Measurements from ENCODE around the gene TRIM33.

TRIM33 gene

DNA sequence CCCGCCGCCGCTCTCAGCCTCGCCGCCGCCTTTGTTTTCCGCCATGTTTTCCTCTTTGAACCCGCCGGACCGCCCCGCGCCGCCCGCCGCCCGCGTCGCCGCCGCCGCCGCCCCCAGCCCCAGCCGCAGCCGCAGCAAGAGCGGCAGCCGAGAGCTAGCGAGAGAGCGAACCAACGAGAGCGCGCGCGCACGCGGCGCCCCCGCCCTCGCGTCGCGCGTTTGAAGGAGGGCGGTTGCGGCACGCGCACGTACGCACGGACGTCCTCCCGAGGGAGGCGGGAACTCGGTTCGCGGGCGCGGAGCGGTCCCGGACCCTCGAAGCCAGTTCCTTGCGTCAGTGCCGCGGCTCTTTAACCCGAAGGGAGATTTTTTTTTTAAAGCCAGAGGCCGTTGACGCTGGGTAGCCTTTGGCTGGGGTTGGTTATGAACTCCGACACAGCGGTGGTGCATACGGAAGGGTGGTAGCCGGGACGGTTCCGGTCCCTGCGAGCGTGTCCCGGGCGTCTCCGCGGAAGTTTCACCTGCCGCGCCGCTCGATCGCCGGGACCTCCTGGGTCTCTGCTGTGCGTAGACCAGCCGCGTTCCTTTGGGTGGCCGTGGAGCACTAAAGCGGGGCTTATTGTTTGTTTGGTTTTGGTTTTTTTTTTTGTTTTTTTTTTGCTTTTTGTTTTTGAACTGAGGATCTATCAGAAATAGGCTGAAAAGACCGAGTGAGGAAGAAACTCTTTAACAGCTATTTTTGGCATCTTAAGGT is at the start of gene TRIM33:
TSS of gene TRIM33 (minus strand) at position 172 of the 754 bp plus-strand sequence. CDS start at position 45, 127 bp downstream.
- peak; percentile 84 for DNase-seq

DNA sequence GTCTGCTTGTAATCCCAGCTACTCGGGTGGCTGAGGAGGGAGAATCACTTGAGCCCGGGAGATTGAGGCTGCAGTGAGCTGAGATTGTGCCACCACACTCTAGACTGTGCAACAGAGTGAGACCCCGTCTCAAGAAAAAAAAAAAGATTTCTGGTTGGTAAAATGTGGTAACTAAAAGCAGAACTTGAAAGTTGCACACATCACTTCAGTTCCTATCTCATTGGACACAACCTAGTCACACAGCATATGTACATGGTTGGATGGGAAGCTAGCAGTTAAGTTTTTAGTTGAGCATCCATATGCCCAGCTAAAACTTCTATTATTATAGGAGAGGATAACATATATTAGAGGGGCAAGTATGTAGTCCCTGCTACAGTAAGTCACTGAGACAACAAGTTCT is 48.4 kb upstream of the TRIM33 start:
- no peak for DNase-seq

DNA sequence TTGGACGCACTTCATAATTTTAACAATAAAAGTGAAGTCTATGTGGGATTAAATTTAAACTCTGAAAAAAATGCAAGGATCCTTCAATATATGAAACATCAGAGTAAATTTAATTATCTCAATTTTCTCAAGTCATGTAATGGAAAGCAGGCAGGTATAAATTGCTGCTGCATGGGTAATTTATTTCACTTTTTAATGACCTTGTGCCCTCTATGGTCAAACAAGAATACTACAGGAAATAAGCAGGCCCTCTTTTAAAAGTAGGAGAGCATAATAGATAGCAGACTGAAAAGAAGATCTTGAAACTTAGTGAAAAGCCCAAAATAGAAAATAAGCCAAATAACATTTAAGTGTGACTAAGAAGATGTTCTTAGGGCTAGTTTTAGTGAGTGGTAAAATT is 47.5 kb upstream of the TRIM33 start:
- DNase-seq, result peak; percentile 16

DNA sequence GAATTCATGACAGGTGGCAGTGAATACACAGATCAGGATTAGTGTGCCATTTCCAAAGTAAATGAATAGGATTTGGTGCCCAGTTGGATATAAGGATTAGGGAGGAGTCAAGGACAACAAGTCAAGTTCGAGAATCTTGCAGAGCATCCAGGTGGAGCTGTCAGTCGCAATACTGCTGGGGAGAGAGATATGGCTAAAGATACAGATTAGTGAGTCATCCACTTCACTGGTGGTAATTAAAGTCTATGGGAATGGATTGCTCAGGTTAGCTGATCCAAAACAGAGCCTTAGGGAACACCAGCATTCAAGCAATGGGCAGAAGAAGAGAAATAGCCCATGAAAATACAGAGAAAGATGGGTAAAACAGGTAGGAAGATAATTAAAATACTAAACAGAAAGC is 43.6 kb upstream of the TRIM33 start:
- no peak for DNase-seq

DNA sequence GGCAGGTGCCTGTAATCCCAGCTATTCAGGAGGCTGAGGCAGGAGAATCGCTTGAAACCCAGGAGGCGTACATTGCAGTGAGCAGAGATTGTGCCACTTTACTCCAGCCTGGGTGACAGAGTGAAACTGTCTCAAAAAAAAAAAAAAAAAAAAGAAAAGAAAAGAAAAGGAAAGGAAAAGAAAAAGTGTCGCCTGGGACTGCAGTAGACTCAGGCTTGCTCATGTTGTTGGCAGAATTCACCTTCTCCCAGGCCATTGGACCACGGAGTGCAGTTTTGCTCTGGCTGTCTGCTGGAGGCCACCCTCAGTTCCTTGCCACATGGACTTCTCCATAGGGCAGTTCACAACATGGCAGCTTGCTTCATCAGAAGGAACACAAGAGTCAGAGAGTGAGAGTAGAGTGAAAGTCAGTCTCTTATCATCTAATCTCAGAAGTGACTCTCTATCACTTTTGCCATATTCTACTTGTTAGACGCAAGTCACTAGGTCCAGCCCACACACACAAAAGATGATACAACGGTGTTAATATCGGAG is 41.2 kb upstream of the TRIM33 start:
- DNase-seq, result no peak

DNA sequence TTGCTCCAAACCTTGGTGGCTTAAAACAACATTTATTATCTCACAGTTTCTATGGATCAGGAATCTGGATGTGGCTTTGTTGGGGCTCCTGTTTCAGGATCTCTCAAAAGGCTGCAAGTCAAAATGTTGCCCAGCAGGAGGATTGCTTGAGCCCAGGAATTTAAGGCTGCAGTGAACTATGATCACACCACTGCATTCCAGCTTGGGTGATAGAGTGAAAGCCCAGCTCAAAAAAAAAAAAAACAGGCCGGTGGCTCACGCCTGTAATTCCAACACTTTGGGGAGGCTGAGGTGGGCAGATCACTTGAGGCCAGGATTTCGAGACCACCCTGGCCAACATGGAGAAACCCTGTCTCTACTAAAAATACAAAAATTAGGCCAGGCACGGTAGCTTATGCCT is 40.4 kb upstream of the TRIM33 start:
- DNase-seq, result no peak

DNA sequence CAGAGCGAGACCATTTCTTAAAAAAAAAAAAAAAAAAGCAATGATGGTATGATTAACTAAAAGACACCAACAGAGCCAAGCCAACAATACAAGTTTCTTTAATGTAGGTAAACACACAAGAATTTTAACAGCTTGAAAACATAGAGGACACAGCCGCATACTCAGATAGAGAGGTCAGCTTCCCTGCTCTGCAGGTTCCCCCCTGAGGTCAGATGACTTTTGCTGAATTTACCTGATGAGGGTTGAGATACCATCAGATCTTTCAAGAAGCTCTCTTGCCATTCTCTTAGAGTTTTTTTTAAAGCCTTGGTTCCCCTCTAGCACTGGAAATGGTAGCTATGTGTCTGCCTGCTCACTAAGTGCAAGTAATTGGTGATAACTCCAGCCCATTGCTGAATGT is 39.3 kb upstream of the TRIM33 start:
- no peak for DNase-seq

DNA sequence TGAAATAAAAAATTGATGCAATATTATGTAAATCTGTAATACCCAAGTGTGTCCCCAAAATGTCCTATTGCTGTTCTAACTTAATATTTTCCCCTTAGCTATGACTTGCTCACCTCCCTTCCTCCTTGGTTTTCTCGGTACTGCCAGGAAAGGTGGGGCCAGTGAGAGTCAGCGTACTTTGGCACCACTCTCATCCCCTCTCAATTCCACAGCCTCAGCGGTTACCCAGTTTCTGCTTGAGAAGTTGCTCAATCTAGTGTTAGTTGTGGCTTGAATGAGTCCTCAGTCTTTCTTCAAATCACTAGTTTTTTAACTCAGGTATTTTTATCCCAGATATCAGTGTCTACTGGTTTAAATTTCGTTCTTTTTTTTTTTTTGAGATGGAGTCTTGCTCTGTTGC is 38.1 kb upstream of the TRIM33 start:
- DNase-seq, result no peak

DNA sequence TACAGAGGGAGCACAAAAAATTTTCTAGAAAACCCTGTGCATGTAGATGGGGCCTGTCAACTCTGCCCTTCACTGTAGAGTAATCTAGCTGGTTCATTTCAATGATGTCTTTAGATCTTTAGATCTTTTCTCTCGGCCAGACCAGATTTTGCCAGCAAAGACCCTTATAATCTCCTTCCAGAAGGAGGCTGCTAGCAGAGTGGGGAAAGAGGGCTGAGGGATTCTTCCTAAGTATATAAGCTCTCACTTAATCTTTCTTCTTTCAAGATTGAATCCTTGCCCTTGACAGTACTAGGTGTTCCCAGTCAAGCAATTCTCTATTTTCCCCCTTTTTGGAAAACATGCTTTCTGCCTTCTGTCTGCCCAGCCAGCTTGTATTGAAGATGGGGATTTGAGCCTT is 36.1 kb upstream of the TRIM33 start:
- DNase-seq, result no peak

DNA sequence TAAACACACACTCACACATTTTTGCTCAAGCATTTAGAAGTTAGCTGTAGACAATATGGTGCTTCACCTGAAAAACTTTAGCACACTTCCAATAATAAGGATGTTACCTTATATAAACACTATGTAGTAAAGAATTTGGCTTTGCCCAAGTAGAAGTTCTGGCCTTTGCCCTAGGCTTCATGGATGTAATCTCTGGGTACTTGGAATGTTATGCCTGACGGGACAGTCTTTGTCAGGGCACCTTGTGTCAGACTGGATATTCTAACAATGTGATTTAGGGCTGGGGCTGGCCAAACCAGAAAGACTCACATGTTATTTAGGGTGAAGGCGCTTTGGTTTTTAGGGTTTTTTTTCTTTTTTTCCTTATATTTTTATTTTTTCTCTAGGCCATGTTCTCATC is 34.8 kb upstream of the TRIM33 start:
- no peak for DNase-seq

DNA sequence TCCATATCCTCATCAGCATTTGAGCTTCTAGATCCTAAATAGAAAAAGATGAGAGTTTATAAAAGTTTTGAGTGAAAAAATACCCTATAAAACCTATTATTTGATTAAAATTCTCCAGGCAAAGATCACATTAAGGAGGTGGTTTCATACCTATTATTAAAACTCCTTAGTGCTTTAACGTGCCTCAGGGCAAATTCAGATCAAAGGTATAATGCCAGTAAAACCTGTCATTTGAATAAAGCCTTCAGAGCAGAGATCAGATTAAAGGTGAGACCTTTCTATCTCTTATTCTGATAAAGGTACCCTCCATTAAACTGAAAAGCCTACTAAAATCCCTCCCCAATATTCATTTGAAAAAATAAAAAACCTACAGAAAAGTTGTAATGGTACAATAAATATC is 34.3 kb upstream of the TRIM33 start:
- no peak for DNase-seq

DNA sequence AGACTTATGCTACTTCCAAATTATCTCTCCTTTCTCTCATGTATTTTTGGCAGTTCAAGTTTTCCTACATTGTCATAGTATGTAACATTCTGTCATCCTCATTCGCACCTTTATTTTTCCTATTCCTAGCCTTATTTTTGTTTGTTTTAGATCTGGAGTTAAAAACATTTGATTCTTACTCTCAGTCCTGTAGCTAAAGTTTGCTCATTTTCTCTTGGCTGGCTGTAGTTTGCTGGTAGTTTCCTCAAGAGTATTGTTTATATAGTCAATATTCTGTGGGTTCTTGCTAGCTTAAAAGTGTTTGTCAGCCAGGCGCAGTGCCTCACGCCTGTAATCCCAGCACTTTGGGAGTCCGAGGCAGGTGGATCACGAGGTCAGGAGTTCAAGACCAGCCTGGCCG is 29.8 kb upstream of the TRIM33 start:
- DNase-seq, result no peak

DNA sequence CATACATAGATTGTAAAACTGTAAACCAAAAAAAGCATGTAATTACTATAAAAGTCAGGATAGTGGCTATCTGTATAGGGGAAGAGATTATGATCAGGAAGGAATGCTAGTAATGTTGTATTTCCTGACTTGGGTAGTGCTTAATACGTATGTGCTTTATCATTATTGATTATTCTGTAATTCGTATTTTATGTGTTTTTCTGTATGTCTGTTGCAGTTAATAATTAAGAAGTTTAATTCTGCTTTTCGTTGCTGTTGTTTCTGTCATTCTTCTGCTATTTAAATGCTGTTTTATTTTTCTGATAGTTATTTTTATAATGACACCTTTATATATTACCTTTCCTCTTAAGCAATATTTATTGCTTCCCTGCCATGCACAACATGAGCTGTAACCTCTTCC is 29.3 kb upstream of the TRIM33 start:
- DNase-seq, result no peak

DNA sequence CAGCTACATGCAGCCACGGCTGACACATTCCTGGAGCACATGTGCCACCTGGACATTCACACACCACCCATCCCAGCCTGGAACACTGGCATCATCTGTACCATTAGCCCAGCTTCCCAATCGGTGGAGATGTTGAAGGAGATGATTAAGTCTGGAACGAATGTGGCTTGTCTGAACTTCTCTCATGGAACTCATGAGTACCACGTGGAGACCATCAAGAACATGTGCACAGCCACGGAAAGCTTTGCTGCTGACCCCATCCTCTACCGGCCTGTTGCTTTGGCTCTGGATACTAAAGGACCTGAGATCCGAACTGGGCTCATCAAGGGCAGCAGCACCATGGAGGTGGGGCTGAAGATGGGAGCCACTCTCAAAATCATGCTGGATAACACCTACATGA is 25.0 kb upstream of the TRIM33 start:
- DNase-seq, result no peak

DNA sequence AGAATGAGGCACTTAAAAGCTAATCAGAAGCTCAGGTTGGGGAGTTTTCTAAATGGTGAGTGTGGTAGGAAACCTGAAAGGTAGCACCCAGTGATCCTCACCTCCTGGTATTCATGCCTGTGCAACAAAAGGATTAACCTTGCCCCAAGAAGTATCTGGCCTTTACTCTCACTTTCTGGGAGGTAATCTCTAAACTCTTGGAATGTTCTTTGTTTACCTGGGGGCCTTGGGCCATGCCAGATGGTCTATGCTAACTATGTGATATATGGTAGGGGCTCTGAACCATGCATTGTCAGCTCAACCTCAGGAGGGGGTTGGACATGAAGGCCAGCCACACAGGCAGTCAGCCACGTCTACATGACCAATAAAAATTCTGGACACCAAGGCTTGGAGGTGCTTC is 24.4 kb upstream of the TRIM33 start:
- DNase-seq, result no peak

DNA sequence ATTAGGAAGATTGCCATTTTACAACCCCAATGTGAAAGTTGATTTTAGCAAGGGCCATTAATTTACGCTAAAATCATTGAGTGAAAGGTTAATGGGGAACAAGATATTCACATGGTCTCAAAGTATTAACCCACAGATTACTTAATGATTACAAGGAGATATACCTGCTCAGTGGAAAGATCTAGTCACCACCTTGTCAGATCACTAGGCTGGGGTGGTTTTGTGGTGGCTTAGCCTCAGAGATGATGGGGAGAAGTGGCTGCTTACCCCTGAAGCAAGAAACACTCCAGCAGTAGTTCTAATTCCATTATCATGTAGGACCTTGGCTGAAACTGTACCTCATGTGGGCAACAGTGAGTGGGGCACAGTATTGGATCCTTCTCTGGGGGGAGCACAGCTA is 20.1 kb upstream of the TRIM33 start:
- DNase-seq, result no peak

DNA sequence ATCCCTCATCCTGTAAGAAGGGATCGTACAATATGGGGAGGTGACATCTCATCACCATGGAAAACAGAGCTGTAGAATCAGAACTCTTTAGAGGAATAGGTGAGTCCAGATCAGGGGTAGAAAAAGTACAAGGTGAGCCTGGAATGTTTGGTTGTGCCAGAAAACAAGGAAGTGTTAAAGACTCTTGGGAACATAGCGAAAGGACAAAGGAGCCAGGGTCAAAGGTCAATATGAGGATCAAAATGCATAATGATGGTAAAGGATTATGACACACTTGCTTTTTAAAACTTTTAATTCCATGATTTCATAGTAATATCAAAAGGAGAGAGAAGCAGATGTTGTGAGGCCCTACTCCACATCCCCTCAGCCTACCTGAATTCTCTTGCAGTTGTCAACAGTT is 19.2 kb upstream of the TRIM33 start:
- no peak for DNase-seq

DNA sequence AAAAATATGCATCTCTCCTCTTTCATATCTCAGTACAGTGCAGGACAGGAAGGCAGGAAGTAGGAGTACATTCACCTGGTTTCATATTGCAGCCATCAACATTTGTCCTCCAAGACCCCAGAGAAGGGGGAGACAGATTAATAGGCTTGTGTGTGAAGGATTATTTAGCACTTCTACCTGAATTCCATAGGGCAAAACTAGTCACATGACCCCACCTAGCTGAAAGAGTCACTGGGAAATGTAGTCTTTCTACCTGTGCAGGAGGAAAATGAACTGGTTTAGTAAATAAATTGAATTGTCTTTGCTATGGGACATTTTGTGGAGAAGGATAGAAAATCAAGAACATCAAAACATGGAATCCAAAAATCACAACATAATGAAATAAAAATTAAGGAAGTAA is 13.9 kb upstream of the TRIM33 start:
- DNase-seq, result no peak

DNA sequence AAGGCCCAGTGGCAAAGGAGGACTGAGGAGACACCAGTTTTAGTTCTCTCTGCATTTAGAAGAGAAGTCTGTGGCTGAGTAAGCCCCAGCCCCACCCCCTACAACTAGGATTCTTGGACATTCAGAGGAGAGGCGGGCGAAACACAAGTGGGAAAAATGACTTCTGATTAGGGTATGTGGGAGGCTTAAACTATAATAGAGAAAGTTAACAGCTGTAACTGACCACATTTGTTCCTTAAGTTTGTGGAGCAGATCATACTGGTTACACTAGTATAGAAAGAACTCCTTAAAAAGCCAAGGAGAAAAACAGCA is 11.2 kb upstream of the TRIM33 start:
- DNase-seq, result no peak

DNA sequence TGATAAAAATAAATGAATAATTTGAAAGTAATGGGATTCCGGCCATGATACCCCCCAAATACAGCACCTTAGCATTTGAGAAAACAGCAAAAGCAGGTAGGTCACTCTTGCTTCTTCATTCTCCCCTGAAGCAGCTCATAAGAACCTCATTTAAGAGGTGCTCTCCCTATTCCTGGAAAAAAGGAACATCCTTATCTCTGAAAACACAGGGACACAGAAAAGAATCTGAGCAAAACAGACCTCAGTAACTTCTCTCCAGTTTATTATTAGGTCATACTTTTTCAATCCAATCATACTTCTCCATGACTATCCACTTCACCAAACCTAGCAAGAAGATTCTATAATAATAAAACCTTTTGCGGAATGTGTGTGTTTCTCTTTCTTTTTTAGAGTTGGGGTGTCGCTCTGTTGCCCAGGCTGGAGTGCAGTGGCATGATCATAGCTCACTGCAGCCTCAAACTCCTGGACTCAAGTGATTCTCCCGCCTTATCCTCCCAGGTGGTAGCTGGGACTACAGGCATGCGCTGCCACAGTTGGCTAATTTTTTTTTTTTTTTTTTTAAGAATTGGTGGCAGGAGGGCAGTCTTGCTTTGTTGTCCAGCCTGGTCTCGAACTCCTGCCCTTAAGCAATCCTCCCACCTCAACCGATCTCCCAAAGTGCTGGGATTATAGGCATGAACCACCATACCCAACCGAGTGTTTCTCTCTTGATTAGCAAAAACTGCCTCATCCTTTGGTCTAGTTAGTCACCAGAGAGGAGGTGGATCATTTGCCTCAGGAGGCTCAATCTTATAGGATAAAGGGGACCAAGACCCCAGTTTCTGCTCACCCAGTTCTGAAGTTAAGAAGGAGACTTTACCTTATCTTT is 10.6 kb upstream of the TRIM33 start:
- no peak for DNase-seq

DNA sequence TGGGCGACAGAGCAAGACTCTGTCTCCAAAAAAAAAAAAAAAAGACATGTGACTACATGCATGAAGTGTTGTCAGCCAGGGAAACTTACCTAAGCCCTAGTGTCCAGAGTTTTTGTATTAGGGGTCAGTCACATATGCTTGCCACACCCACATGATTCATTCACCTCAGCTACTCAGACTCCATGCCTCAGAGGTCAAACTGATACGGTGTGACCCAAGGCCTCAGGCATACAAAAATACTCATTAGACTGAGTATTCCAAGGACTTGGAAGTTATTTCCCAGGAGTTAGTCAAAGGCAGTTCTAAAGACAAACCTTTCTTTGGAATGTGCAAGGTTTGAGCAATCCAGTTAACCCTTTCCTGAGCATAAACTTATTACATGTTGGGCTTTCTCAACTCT is 6.3 kb upstream of the TRIM33 start:
- DNase-seq, result no peak

DNA sequence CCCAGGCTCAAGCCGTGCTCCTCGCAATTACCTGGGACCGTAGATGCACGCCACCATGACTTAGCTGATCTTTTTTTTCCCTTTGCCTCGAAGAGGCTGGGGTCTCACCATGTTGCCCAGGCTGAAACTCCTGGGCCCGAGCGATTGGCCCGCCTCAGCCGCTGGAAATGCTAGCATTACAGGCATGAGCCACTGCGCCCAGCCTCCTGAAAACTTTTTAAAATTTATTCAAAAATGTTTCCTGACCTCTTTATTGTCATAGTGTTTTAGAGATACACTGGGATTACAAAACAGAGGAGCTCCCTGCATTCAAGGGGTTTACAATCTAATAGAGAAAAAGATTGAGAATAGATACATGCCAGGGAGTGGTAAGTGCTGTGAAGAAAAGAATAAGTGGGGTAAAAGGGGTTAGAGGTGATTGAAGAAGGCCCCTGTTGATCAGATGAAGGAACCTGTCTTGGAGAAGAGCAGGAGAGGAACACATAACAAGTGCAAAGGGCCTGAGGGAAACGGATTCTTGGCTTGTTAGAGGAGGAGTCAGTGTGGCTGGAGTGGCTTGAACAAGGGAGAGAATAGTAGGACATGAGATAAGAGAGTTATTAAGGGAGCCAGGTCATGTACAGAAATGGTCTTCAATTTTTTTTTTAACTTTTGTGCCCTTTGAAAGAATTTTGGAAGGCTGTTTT is 1.7 kb upstream of the TRIM33 start:
- no peak for DNase-seq

DNA sequence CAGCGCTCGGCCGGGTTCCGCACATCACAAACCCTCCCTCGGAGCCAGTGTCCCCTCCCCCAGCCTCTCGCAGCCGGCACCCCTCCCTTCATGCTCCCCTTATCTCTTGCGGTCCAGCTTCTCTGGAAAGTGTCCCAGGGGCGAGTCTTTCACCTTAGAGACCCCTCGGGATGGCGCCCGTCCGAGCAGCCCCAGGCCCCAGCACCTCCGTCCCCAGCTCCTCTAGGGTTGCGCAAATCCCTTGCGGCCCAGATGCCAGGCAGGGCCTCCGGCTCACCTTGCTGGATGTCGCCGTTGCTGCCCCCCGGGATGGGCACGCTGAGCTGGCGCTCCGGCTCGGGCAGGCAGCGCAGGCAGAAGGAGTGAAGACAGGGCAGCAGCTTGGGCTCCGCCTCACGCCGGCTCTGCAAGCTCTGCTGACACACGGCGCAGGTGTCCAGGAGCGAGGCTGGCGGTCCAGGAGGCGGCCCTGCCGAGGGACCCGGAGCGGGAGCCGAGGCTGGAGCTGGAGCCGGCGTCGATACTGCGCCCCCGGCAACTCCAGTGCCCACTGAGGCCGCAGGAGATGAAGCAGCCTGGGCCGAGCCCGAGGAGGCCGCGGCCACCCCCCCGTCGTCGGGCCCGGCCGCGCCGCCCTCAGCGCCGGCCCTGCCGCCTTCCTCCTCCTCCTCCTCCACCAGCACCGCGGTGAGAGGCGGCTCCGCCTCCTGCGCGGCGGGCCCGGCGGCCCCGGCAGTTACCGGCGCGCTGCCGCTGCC is 550 bp downstream of the TRIM33 start:
- no peak for DNase-seq
